ENCODE results near the gene OR2B3. TPM values are rescaled to one million over a fixed set of nuclear protein-coding genes. Genes with fewer than 3 reads are reported as not detected.
"Not testable (repeated sequence)": the region's sequence is repeated elsewhere in the genome, so short reads cannot be mapped to it uniquely, and the experiment has no call there.

OR2B3 gene, protein sequence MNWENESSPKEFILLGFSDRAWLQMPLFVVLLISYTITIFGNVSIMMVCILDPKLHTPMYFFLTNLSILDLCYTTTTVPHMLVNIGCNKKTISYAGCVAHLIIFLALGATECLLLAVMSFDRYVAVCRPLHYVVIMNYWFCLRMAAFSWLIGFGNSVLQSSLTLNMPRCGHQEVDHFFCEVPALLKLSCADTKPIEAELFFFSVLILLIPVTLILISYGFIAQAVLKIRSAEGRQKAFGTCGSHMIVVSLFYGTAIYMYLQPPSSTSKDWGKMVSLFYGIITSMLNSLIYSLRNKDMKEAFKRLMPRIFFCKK
- total RNA-seq (not detected), polyA plus RNA-seq (ENCODE audit: insufficient read depth in 1 of 8, insufficient read length in 8 of 8, low replicate concordance in 1 of 8) (not detected)
- long read RNA-seq, donor 1, result 0 reads
- long read RNA-seq, donor 2, result 0 reads
- long read RNA-seq, donor 3, result 0 reads
- long read RNA-seq, donor 4, result 0 reads
- long read RNA-seq, donor 5, result 0 reads
- long read RNA-seq, donor 6, result 0 reads
- long read RNA-seq, donor 7, result 0 reads
- long read RNA-seq, donor 8, result 0 reads
- long read RNA-seq, donor 9, result 0 reads
- long read RNA-seq, donor 10, result 0 reads
- long read RNA-seq, donor 11, result 0 reads

GRCh38 chr6:29087213-29087612 is at the start of gene OR2B3:
TSS of gene OR2B3 (minus strand) at chr6:29087313. CDS start at chr6:29087248, 65 bp downstream.
- Histone ChIP-seq H3K27ac (ENCODE audit: low read length) (no peak within 1 kb of the TSS), H3K36me3 (ENCODE audit: control insufficient read depth, insufficient read depth, low read length) (no peaks in the 10 kb centered on the region)
- no peak for DNase-seq

DNA sequence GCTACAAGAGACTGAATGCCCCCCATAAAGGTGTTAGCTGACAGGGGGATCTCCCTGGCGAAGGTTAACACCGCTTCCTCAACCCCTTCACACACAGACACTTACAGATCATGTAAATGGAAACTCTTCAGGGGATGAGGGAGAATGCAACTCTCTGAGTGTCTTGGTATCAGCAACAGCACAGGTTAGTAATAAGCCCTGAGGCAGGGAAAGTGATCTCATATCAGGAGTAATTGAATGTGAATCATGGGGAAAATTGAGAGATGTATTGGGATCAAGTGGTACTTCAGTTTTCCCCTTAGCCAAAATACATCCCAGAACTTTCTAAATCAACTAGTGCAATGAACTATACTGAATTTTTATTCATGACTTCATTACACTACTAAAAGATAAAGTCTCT is 44.6 kb upstream of the OR2B3 start:
- DNase-seq, result no peak
- no CpG with 5 or more reads among the region's 2 CpGs for WGBS (ENCODE audit: insufficient coverage)
- Histone ChIP-seq H3K4me1 (ENCODE audit: control insufficient read depth, insufficient read depth, low read length) (no peaks in the 10 kb centered on the region), H3K4me3 (ENCODE audit: low read length) (no peak overlapping the region), H3K9me3 (replicated peaks; ENCODE audit: control insufficient read depth, low read depth, low read length) (no peaks in the 10 kb centered on the region), H3K27me3 (ENCODE audit: control insufficient read depth, insufficient read depth, low read length) (no peaks in the 10 kb centered on the region), H3K27ac (ENCODE audit: low read length) (no peak overlapping the region), H3K36me3 (ENCODE audit: control insufficient read depth, insufficient read depth, low read length) (no peaks in the 10 kb centered on the region)

More at GRCh38 chr6:29087213-29087612, at the start of gene OR2B3:
- Histone ChIP-seq H3K9me3 (replicated peaks; ENCODE audit: control insufficient read depth, low read depth, low read length) (no peaks in the 10 kb centered on the region), H3K27me3 (ENCODE audit: control insufficient read depth, insufficient read depth, low read length) (no peaks in the 10 kb centered on the region), H3K4me3 (ENCODE audit: low read length) (no peak within 1 kb of the TSS), H3K4me1 (ENCODE audit: control insufficient read depth, insufficient read depth, low read length) (no peaks in the 10 kb centered on the region)
- WGBS (ENCODE audit: insufficient coverage), result no CpG with 5 or more reads among the region's 1 CpG

DNA sequence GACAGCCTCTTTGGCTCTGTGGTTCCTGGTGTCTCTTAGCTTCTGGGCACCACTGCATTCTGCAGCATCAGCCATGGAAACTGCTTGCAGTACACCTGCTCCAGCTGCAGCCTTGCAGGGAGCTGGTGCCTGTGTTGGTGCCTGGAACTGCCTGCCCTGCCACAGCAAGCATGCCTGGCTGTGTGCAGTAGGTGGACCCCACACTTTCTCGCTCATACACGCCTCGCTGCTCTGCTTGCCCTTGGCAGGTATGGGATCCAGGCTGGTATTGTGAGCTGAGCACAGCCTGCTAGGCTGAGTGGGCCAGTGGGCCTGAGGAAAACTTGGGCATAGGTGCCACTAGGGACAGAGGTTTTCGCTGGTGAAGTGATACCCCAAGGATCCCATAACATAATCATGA is 43.5 kb upstream of the OR2B3 start:
- Histone ChIP-seq H3K27me3 (ENCODE audit: control insufficient read depth, insufficient read depth, low read length) (no peaks in the 10 kb centered on the region), H3K36me3 (ENCODE audit: control insufficient read depth, insufficient read depth, low read length) (no peaks in the 10 kb centered on the region), H3K9me3 (replicated peaks; ENCODE audit: control insufficient read depth, low read depth, low read length) (no peaks in the 10 kb centered on the region), H3K4me3 (ENCODE audit: low read length) (no peak overlapping the region), H3K27ac (ENCODE audit: low read length) (no peak overlapping the region), H3K4me1 (ENCODE audit: control insufficient read depth, insufficient read depth, low read length) (no peaks in the 10 kb centered on the region)
- no peak for DNase-seq
- WGBS (ENCODE audit: insufficient coverage), result 87% methylated on average over 3 of the region's 4 CpGs

GRCh38 chr6:29129326-29130012 is 42.4 kb upstream of the OR2B3 start:
- Histone ChIP-seq H3K27me3 (ENCODE audit: control insufficient read depth, insufficient read depth, low read length) (no peaks in the 10 kb centered on the region), H3K4me1 (ENCODE audit: control insufficient read depth, insufficient read depth, low read length) (no peaks in the 10 kb centered on the region), H3K9me3 (replicated peaks; ENCODE audit: control insufficient read depth, low read depth, low read length) (no peaks in the 10 kb centered on the region), H3K36me3 (ENCODE audit: control insufficient read depth, insufficient read depth, low read length) (no peaks in the 10 kb centered on the region), H3K4me3 (ENCODE audit: low read length) (no peak overlapping the region), H3K27ac (ENCODE audit: low read length) (no peak overlapping the region)
- DNase-seq, result no peak
- 64% methylated on average over 15 of the region's 15 CpGs for WGBS (ENCODE audit: insufficient coverage)

DNA sequence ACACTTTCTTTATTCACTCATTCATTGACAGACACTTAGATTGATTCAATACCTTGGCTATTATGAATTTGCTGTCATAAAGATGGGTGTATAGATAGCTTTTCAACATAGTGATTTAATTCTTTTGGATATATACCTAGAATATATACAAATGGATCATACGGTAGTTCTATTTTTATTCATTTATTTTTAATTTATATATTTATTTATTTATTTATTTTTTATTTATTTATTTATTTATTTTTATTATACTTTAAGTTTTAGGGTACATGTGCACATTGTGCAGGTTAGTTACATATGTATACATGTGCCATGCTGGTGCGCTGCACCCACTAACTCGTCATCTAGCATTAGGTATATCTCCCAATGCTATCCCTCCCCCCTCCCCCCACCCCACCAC is 27.9 kb upstream of the OR2B3 start:
- not testable (repeated sequence) for DNase-seq; H3K4me3 ChIP-seq (ENCODE audit: low read length); H3K9me3 ChIP-seq (replicated peaks; ENCODE audit: control insufficient read depth, low read depth, low read length); H3K4me1 ChIP-seq (ENCODE audit: control insufficient read depth, insufficient read depth, low read length); H3K27ac ChIP-seq (ENCODE audit: low read length); H3K27me3 ChIP-seq (ENCODE audit: control insufficient read depth, insufficient read depth, low read length); H3K36me3 ChIP-seq (ENCODE audit: control insufficient read depth, insufficient read depth, low read length)
- WGBS (ENCODE audit: insufficient coverage), result no CpG with 5 or more reads among the region's 3 CpGs

- Histone ChIP-seq H3K36me3 (ENCODE audit: control insufficient read depth, insufficient read depth, low read length) (no peaks in the 10 kb centered on the region), H3K27me3 (ENCODE audit: control insufficient read depth, insufficient read depth, low read length) (no peaks in the 10 kb centered on the region), H3K9me3 (replicated peaks; ENCODE audit: control insufficient read depth, low read depth, low read length) (no peaks in the 10 kb centered on the region), H3K4me3 (ENCODE audit: low read length) (no peak overlapping the region), H3K27ac (ENCODE audit: low read length) (no peak overlapping the region), H3K4me1 (ENCODE audit: control insufficient read depth, insufficient read depth, low read length) (no peaks in the 10 kb centered on the region)
- 63% methylated on average over 6 of the region's 7 CpGs for WGBS (ENCODE audit: insufficient coverage)
- no peak for DNase-seq
Measured at GRCh38 chr6:29112135-29112534, 25.0 kb upstream of the OR2B3 start.

DNA sequence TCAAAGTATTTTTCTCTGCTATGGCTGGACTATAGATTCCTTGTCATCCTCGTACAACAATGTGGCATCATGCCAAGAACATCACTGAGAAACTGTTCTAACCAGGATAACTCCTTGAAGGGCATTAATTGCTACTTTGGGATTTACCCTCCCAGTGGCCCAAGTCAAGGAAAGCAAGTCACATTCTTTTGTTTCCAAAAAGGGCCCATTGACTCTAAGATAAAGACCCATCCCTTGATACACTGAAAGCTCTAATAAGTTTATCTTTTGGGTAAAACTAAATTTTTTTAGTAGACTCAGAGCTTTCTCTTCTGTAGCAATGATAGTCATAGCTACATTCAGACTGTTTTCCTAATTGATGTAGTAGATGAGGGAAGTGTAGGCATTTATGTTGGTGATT is 20.6 kb upstream of the OR2B3 start, which contains the start of gene OR2J3:
Gene OR2J3 (plus strand): TSS at position 301 of the 400 bp plus-strand sequence. CDS start 3,833 bp downstream, outside the sequence.
- DNase-seq, result no peak
- no peaks in the 10 kb centered on the region for H3K27me3 ChIP-seq (ENCODE audit: control insufficient read depth, insufficient read depth, low read length)
- H3K4me1 ChIP-seq (ENCODE audit: control insufficient read depth, insufficient read depth, low read length), result no peaks in the 10 kb centered on the region
- no peaks in the 10 kb centered on the region for H3K9me3 ChIP-seq (replicated peaks; ENCODE audit: control insufficient read depth, low read depth, low read length)
- H3K4me3 ChIP-seq (ENCODE audit: low read length), result no peak within 1 kb of the TSS
- 13% methylated on average over 1 of the region's 1 CpG for WGBS (ENCODE audit: insufficient coverage)
- H3K36me3 ChIP-seq (ENCODE audit: control insufficient read depth, insufficient read depth, low read length), result no peaks in the 10 kb centered on the region
- H3K27ac ChIP-seq (ENCODE audit: low read length), result no peak within 1 kb of the TSS

- no peaks in the 10 kb centered on the region for H3K27me3 ChIP-seq (ENCODE audit: control insufficient read depth, insufficient read depth, low read length)
- no peak for DNase-seq
- H3K4me1 ChIP-seq (ENCODE audit: control insufficient read depth, insufficient read depth, low read length), result no peaks in the 10 kb centered on the region
- H3K27ac ChIP-seq (ENCODE audit: low read length), result no peak within 1 kb of the TSS
- no CpG with 5 or more reads among the region's 3 CpGs for WGBS (ENCODE audit: insufficient coverage)
- H3K9me3 ChIP-seq (replicated peaks; ENCODE audit: control insufficient read depth, low read depth, low read length), result no peaks in the 10 kb centered on the region
- no peaks in the 10 kb centered on the region for H3K36me3 ChIP-seq (ENCODE audit: control insufficient read depth, insufficient read depth, low read length)
- H3K4me3 ChIP-seq (ENCODE audit: low read length), result no peak within 1 kb of the TSS
Measured at GRCh38 chr6:29099190-29099589, 12.1 kb upstream of the OR2B3 start, which contains the start of gene OR2J1. TSS of gene OR2J1 (plus strand) at chr6:29099490. CDS start at chr6:29100943, 1,453 bp downstream.

- no peaks in the 10 kb centered on the region for H3K4me1 ChIP-seq (ENCODE audit: control insufficient read depth, insufficient read depth, low read length)
- H3K27me3 ChIP-seq (ENCODE audit: control insufficient read depth, insufficient read depth, low read length), result no peaks in the 10 kb centered on the region
- no peaks in the 10 kb centered on the region for H3K9me3 ChIP-seq (replicated peaks; ENCODE audit: control insufficient read depth, low read depth, low read length)
- H3K4me3 ChIP-seq (ENCODE audit: low read length), result no peak overlapping the region
- no peak for DNase-seq
- no peak overlapping the region for H3K27ac ChIP-seq (ENCODE audit: low read length)
- no CpG with 5 or more reads among the region's 1 CpG for WGBS (ENCODE audit: insufficient coverage)
- H3K36me3 ChIP-seq (ENCODE audit: control insufficient read depth, insufficient read depth, low read length), result no peaks in the 10 kb centered on the region
Measured at GRCh38 chr6:29097803-29098202, 10.7 kb upstream of the OR2B3 start.

DNA sequence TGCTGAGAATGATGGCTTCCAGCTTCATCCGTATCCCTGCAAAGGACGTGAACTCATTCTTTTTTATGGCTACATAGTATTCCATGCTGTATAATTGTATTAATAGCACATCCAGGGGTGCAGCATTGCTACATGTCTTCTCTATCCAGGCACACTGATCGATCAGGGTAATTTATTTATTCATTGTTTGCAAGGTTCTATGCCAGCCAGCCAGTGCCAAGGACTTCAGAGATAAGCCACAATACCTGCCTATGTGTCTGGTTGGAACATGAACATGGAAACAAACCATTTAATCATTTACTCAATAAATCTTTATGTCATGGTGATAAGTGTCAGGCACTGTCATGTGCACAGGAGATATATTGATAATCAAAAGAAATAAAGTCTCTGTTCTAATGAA is 5.8 kb upstream of the OR2B3 start:
- no peak for DNase-seq
- Histone ChIP-seq H3K4me1 (ENCODE audit: control insufficient read depth, insufficient read depth, low read length) (no peaks in the 10 kb centered on the region), H3K9me3 (replicated peaks; ENCODE audit: control insufficient read depth, low read depth, low read length) (no peaks in the 10 kb centered on the region), H3K36me3 (ENCODE audit: control insufficient read depth, insufficient read depth, low read length) (no peaks in the 10 kb centered on the region), H3K4me3 (ENCODE audit: low read length) (no peak overlapping the region), H3K27me3 (ENCODE audit: control insufficient read depth, insufficient read depth, low read length) (no peaks in the 10 kb centered on the region), H3K27ac (ENCODE audit: low read length) (no peak overlapping the region)
- WGBS (ENCODE audit: insufficient coverage), result no CpG with 5 or more reads among the region's 3 CpGs
